Activated CD8-positive, alpha-beta memory T cell treated with anti-CD3 and anti-CD28 coated beads, Interleukin-2, amount 50 U/mL, for 4 hours (primary cell): ENCODE measurements around the gene AFM.

Source experiments
- DNase-seq: peaks from one replicate; pipeline ENCODE4 v3.0.0-alpha.2; 2020

Gene AFM

GRCh38 chr4:73481358-73481757, at the start of gene AFM:
Gene AFM, plus strand, starts transcription at chr4:73481745. Its CDS starts 31 bp downstream, at chr4:73481776.
- DNase-seq: no peak

- DNase-seq: no peak
Measured at GRCh38 chr4:73431813-73432168, 49.8 kb upstream of the AFM start.

- no peak for DNase-seq
Measured at GRCh38 chr4:73432169-73433000, 49.2 kb upstream of the AFM start.

GRCh38 chr4:73433140-73433539, 48.4 kb upstream of the AFM start:
- no peak for DNase-seq

GRCh38 chr4:73434311-73434710, 47.2 kb upstream of the AFM start:
- DNase-seq: no peak

- no peak for DNase-seq
Measured at GRCh38 chr4:73435984-73436383, 45.6 kb upstream of the AFM start, which contains the start of gene AFP. Gene AFP, plus strand, starts transcription at chr4:73436221. Its CDS starts 42 bp downstream, at chr4:73436263.

- no peak for DNase-seq
Measured at GRCh38 chr4:73436674-73437557, 44.6 kb upstream of the AFM start.

GRCh38 chr4:73437558-73437956, 44.0 kb upstream of the AFM start:
- no peak for DNase-seq

- no peak for DNase-seq
Measured at GRCh38 chr4:73438048-73438447, 43.5 kb upstream of the AFM start.

GRCh38 chr4:73438582-73439215, 42.8 kb upstream of the AFM start:
- no peak for DNase-seq

- no peak for DNase-seq
Measured at GRCh38 chr4:73439445-73439844, 42.1 kb upstream of the AFM start.

GRCh38 chr4:73439991-73440390, 41.6 kb upstream of the AFM start:
- no peak for DNase-seq

GRCh38 chr4:73440653-73441052, 40.9 kb upstream of the AFM start:
- DNase-seq: no peak

GRCh38 chr4:73442275-73442674, 39.3 kb upstream of the AFM start:
- no peak for DNase-seq

- DNase-seq: no peak
Measured at GRCh38 chr4:73443224-73443623, 38.3 kb upstream of the AFM start.

- DNase-seq: no peak
Measured at GRCh38 chr4:73445383-73446335, 35.9 kb upstream of the AFM start.

GRCh38 chr4:73446336-73446938, 35.1 kb upstream of the AFM start:
- no peak for DNase-seq

- no peak for DNase-seq
Measured at GRCh38 chr4:73447671-73448070, 33.9 kb upstream of the AFM start.

- DNase-seq: no peak
Measured at GRCh38 chr4:73448448-73449203, 32.9 kb upstream of the AFM start.

GRCh38 chr4:73450398-73451004, 31.0 kb upstream of the AFM start:
- no peak for DNase-seq

- no peak for DNase-seq
Measured at GRCh38 chr4:73451404-73451803, 30.1 kb upstream of the AFM start.
